H9 (cell line): ENCODE data around the gene COX6A1. TPM values are rescaled to one million over a fixed set of nuclear protein-coding genes. Genes with fewer than 3 reads are reported as not detected.

Experiments used
- DNase-seq: peaks from one replicate; pipeline ENCODE4 v3.0.0-alpha.2; 2017
- H2AFZ ChIP-seq: one replicate; pipeline ENCODE4 v1.6.1; 2013; ENCODE audit warnings: mild to moderate bottlenecking, low read length, control low read depth, moderate library complexity
- H2AK5ac ChIP-seq: 2 replicates; pipeline ENCODE4 v1.6.1; 2013; ENCODE audit warnings: low read length, control low read depth, mixed read lengths; ENCODE audit not compliant: insufficient read length
- H2BK120ac ChIP-seq: one replicate; pipeline ENCODE4 v1.6.1; 2013; ENCODE audit warnings: low read depth, mild to moderate bottlenecking, low read length, control low read depth, inconsistent platforms; ENCODE audit not compliant: poor library complexity, severe bottlenecking
- H2BK12ac ChIP-seq: 2 replicates; pipeline ENCODE4 v1.6.1; 2013; ENCODE audit warnings: low read length, control low read depth, mixed read lengths, low read depth; ENCODE audit not compliant: insufficient read length
- H2BK15ac ChIP-seq: 2 replicates; pipeline ENCODE4 v1.6.1; 2013; ENCODE audit warnings: low read depth, low read length, control low read depth
- H2BK20ac ChIP-seq: one replicate; pipeline ENCODE4 v1.6.1; 2013; ENCODE audit warnings: low read depth, mild to moderate bottlenecking, low read length, control low read depth, inconsistent platforms; ENCODE audit not compliant: poor library complexity, severe bottlenecking
- H2BK5ac ChIP-seq: 2 replicates; pipeline ENCODE4 v1.6.1; 2013; ENCODE audit warnings: low read length, control low read depth, mixed read lengths; ENCODE audit not compliant: insufficient read length
- H3K14ac ChIP-seq: 2 replicates; pipeline ENCODE4 v1.6.1; 2013; ENCODE audit warnings: low read length, control low read depth; ENCODE audit not compliant: insufficient read depth
- H3K18ac ChIP-seq: 2 replicates; pipeline ENCODE4 v1.6.1; 2013; ENCODE audit warnings: low read depth, mild to moderate bottlenecking, mixed read lengths, low read length, control low read depth; ENCODE audit not compliant: insufficient read length
- H3K23ac ChIP-seq: 2 replicates; pipeline ENCODE4 v1.6.1; 2013; ENCODE audit warnings: low read length, control low read depth, mixed read lengths, low read depth; ENCODE audit not compliant: insufficient read length
- H3K23me2 ChIP-seq: 2 replicates; pipeline ENCODE4 v1.6.1; 2013; ENCODE audit warnings: low read depth, mild to moderate bottlenecking, mixed read lengths, low read length, control low read depth; ENCODE audit not compliant: insufficient read length, poor library complexity, severe bottlenecking
- H3K27ac ChIP-seq: 2 replicates; pipeline ENCODE4 v1.5.1; 2013; ENCODE audit warnings: low read length, control low read depth, mixed read lengths, low read depth; ENCODE audit not compliant: insufficient read length
- H3K27me3 ChIP-seq: 2 replicates; pipeline ENCODE4 v1.6.1; 2013; ENCODE audit warnings: low read length, control low read depth, inconsistent platforms; ENCODE audit not compliant: insufficient read depth
- H3K4ac ChIP-seq: 2 replicates; pipeline ENCODE4 v1.6.1; 2013; ENCODE audit warnings: low read depth, mild to moderate bottlenecking, control low read depth, inconsistent platforms, low read length, moderate library complexity
- H3K4me1 ChIP-seq: 2 replicates; pipeline ENCODE4 v1.6.1; 2013; ENCODE audit warnings: low read length, control low read depth, inconsistent platforms; ENCODE audit not compliant: insufficient read depth
- H3K4me2 ChIP-seq: 2 replicates; pipeline ENCODE4 v1.6.1; 2013; ENCODE audit warnings: low read length, control low read depth, mixed read lengths; ENCODE audit not compliant: insufficient read length, insufficient read depth
- H3K56ac ChIP-seq: 2 replicates; pipeline ENCODE4 v1.6.1; 2013; ENCODE audit warnings: low read depth, mild to moderate bottlenecking, mixed read lengths, low read length, control low read depth; ENCODE audit not compliant: insufficient read length
- H3K79me1 ChIP-seq: 2 replicates; pipeline ENCODE4 v1.6.1; 2013; ENCODE audit warnings: low read depth, mild to moderate bottlenecking, moderate library complexity, low read length, control low read depth, inconsistent platforms; ENCODE audit not compliant: insufficient read depth, poor library complexity, severe bottlenecking
- H3K79me2 ChIP-seq: 2 replicates; pipeline ENCODE4 v1.6.1; 2013; ENCODE audit warnings: low read length, control low read depth, inconsistent platforms; ENCODE audit not compliant: insufficient read depth
- H3K9ac ChIP-seq: 2 replicates; pipeline ENCODE4 v1.6.1; 2013; ENCODE audit warnings: low read length, control low read depth, mixed read lengths; ENCODE audit not compliant: insufficient read length; ENCODE audit errors: extremely low read depth
- H3K9me3 ChIP-seq: one replicate; pipeline ENCODE4 v1.6.1; 2013; ENCODE audit warnings: low read depth, low read length, inconsistent platforms; ENCODE audit not compliant: control insufficient read depth
- H3T11ph ChIP-seq: one replicate; pipeline ENCODE4 v1.6.1; 2013; ENCODE audit warnings: mild to moderate bottlenecking, low read length, control low read depth, inconsistent platforms
- H4K20me1 ChIP-seq: one replicate; pipeline ENCODE4 v1.6.1; 2013; ENCODE audit not compliant: control insufficient read depth, insufficient read length, insufficient read depth
- H4K5ac ChIP-seq: 2 replicates; pipeline ENCODE4 v1.6.1; 2013; ENCODE audit warnings: low read depth, mild to moderate bottlenecking, mixed read lengths, low read length, control low read depth; ENCODE audit not compliant: insufficient read length
- H4K8ac ChIP-seq: replicated peaks from 2 replicates; pipeline ENCODE4 v1.6.1; 2013; ENCODE audit warnings: low read length, control low read depth, mixed read lengths, low read depth; ENCODE audit not compliant: insufficient read length
- H4K91ac ChIP-seq: 2 replicates; pipeline ENCODE4 v1.6.1; 2013; ENCODE audit warnings: low read depth, mild to moderate bottlenecking, moderate library complexity, mixed read lengths, low read length, control low read depth; ENCODE audit not compliant: insufficient read length
- H3K27ac Mint-ChIP-seq, 3 experiments: 2 replicates in 2 of 3; 3 replicates in 1 of 3; pipeline ENCODE4 v1.8.0; 2020 to 2021; ENCODE audit warnings: mixed read lengths in 3 of 3, mild to moderate bottlenecking in 1 of 3, moderate library complexity in 1 of 3
- H3K27me3 Mint-ChIP-seq: 2 replicates; pipeline ENCODE4 v1.8.0; 2021; ENCODE audit warnings: low read depth, mild to moderate bottlenecking, moderate library complexity, mixed read lengths
- H3K36me3 Mint-ChIP-seq, 3 experiments: 2 replicates in 2 of 3; 3 replicates in 1 of 3; pipeline ENCODE4 v1.8.0; 2020 to 2021; ENCODE audit warnings: low read depth in 3 of 3, mixed read lengths in 3 of 3; ENCODE audit not compliant: insufficient read depth in 1 of 3
- H3K4me1 Mint-ChIP-seq, 2 experiments: 2 replicates each; pipeline ENCODE4 v1.8.0; 2020; ENCODE audit warnings: mixed read lengths in 2 of 2
- H3K4me3 Mint-ChIP-seq, 2 experiments: 2 replicates in 1 of 2; 3 replicates in 1 of 2; pipeline ENCODE4 v1.8.0; 2020 to 2021; ENCODE audit warnings: mild to moderate bottlenecking in 2 of 2, mixed read lengths in 2 of 2, moderate library complexity in 1 of 2
- H3K9me3 Mint-ChIP-seq, 2 experiments: 2 replicates in 1 of 2; 3 replicates in 1 of 2; pipeline ENCODE4 v1.8.0; 2020; ENCODE audit warnings: mild to moderate bottlenecking in 2 of 2, mixed read lengths in 2 of 2, moderate library complexity in 1 of 2
- WGBS: extraction: QIAGEN DNeasy Blood & Tissue Kit; methylation state at CpG from one replicate; pipeline ENCODE4 v1.1.7; 2013; ENCODE audit warnings: missing lambda C conversion rate, low lambda C conversion rate, mixed read lengths; ENCODE audit not compliant: insufficient read length; ENCODE audit errors: extremely low coverage; 5-methylcytosine and 5-hydroxymethylcytosine counted together
- total RNA-seq: library from RNA; stranded (reverse); gene quantifications from 2 replicates; pipeline ENCODE4 v1.2.1, GENCODE V29; 2021
- TF ChIP-seq, protein P1 (sequence below): fragments of 200-600 bp; sonication (generic); conservative IDR thresholded peaks from 3 replicates; pipeline ENCODE4 v1.8.0; 2021; ENCODE audit warnings: antibody characterized with exemption, mild to moderate bottlenecking

COX6A1 gene
- total RNA-seq, 1 experiment from 2014 or later, result 415 TPM

- TF ChIP-seq, protein P1, sequence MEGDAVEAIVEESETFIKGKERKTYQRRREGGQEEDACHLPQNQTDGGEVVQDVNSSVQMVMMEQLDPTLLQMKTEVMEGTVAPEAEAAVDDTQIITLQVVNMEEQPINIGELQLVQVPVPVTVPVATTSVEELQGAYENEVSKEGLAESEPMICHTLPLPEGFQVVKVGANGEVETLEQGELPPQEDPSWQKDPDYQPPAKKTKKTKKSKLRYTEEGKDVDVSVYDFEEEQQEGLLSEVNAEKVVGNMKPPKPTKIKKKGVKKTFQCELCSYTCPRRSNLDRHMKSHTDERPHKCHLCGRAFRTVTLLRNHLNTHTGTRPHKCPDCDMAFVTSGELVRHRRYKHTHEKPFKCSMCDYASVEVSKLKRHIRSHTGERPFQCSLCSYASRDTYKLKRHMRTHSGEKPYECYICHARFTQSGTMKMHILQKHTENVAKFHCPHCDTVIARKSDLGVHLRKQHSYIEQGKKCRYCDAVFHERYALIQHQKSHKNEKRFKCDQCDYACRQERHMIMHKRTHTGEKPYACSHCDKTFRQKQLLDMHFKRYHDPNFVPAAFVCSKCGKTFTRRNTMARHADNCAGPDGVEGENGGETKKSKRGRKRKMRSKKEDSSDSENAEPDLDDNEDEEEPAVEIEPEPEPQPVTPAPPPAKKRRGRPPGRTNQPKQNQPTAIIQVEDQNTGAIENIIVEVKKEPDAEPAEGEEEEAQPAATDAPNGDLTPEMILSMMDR, result no peak
- H3K4me2 ChIP-seq, result no peak overlapping the region
Measured at GRCh38 chr12:120406553-120406952, 31.4 kb upstream of the COX6A1 start.

More at GRCh38 chr12:120406553-120406952, 31.4 kb upstream of the COX6A1 start:
- no peak overlapping the region for H3K14ac ChIP-seq
- H4K91ac ChIP-seq, result no peak overlapping the region
- H3K27ac ChIP-seq, result no peak overlapping the region
- peaks cover 10 to 13% of the 10 kb centered on the region in 2 experiments for H3K4me1 Mint-ChIP-seq
- H3K79me1 ChIP-seq, result no peaks in the 10 kb centered on the region
- no peak overlapping the region for H3K23ac ChIP-seq
- H3K23me2 ChIP-seq, result no peaks in the 10 kb centered on the region
- no peak overlapping the region for H2BK20ac ChIP-seq
- no peaks in the 10 kb centered on the region for H3K27me3 ChIP-seq
- no peak overlapping the region for H2BK120ac ChIP-seq
- no peak overlapping the region for H3T11ph ChIP-seq
- H3K4me1 ChIP-seq, result peaks cover 3% of the 10 kb centered on the region; the same call in 1 of the 2 replicates
- H3K27ac Mint-ChIP-seq, result peak overlapping the region in 1 of 3 experiments; percentile 43; a peak in 1 of 7 replicates
- H2BK15ac ChIP-seq, result no peak overlapping the region
- no peak overlapping the region for H2AFZ ChIP-seq
- 0 out of 5 replicates have a peak, but pooled peaks cover 0 to 3% of the 10 kb centered on the region in 2 experiments for H3K9me3 Mint-ChIP-seq
- H3K18ac ChIP-seq, result no peak overlapping the region
- peaks cover 0 to 2% (median 0%) of the 10 kb centered on the region in 3 experiments; a peak in 1 of 7 replicates for H3K36me3 Mint-ChIP-seq
- H3K4me3 Mint-ChIP-seq, result no peak overlapping the region
- no peak overlapping the region for H2BK5ac ChIP-seq
- H3K27me3 Mint-ChIP-seq, result peaks cover 2% of the 10 kb centered on the region
- no peak overlapping the region for H2BK12ac ChIP-seq
- no peak overlapping the region for H3K56ac ChIP-seq
- no peak overlapping the region for H3K4ac ChIP-seq
- H4K8ac ChIP-seq, result no peak overlapping the region
- H3K9ac ChIP-seq, result no peak overlapping the region
- H4K20me1 ChIP-seq, result no peaks in the 10 kb centered on the region
- WGBS, result no CpG with 5 or more reads among the region's 3 CpGs
- no peak overlapping the region for H4K5ac ChIP-seq
- no peaks in the 10 kb centered on the region for H3K79me2 ChIP-seq
- no peak overlapping the region for H2AK5ac ChIP-seq
- H3K9me3 ChIP-seq, result no peaks in the 10 kb centered on the region
- no peak for DNase-seq
